HG02798 (cell line): ENCODE measurements around the gene GRIK2.

Source experiments
- ATAC-seq: cut with Tn5 transposase; IDR thresholded peaks from one replicate; pipeline ENCODE4 v1.9.1; 2021; ENCODE audit warnings: mild to moderate bottlenecking; ENCODE audit not compliant: unreplicated experiment, poor library complexity

GRIK2 gene

DNA sequence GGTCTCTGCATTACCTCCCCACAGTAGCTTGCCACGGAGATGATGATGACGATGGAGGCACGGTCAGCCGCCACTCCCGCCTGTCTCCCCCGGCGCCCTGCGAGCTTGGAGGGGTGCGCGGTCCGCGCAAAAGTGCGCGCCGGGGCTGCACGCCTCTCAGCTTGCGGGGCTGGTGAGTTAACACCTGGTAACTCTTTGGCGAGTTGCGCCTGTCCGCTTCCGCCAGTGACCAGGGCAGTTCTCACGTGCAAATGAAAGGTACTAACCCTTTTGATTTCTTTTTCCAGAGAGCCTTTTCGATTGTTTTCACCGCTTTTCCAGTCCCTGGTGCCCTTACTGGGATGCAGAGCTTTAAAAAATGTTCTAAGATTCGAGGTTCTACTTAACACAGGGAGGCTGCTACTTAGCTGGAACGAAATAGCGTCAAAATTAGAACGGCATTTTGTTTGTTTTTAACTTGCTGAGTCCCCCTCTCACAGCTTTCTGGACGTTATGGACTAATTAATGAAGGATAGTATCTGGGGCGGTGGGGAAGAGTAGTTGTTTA lies 6.2 kb downstream of the GRIK2 start:
- no peak for ATAC-seq

DNA sequence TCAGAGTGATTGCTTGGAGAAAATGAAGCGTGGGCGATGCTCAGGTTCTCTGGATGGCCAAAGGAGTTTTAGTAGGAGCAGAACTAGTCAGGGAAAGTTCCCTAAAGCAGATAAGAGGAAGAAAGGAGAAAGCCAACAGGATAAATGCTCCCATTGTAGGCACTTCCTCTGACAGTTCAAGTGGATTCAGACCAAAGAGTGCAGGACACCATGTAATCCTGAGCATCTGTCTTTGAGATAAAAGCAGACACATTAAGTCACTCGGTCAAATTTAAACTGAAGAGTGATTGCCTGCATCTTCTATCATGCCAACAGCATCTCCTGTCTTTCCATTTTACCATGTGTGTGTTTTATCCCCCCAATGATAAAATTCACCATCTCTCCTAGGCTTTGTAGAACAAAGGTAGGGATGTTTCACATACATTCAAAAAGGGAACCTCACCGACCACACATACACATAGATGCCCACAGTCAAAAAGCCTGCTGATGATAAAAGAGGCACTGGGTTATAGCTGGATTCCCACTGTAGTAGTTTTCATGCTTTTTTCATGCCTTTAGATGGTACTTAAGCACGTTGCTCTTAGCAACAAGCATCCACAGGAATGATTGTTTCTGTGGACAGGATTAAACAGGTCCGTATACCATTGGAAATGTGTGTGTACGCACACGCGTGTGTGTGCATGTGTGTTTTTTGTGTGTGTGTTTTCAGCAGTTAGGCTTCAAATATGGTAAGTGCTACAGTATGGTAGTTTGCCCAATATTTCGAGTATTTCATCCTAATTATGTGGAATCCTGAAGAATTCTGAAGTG lies 7.0 kb downstream of the GRIK2 start:
- no peak for ATAC-seq

DNA sequence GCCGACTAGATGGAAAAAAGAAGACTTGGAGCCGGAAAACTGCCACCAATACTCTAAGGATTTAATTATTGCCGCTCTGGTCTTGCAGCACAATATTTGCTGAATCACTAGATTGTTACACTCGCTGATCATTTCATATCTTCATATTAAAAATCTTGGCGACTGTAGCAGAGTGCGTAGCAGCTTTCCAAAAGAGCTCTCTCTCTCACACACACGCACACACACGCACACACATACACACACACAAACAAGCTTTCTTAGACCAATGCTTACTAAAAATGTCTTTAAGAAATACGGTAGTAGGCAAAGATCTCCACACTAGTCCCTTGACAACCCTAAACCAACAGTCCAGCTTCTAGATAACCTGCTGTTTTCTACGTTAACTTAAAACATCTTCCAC lies 7.7 kb downstream of the GRIK2 start:
- no peak for ATAC-seq

DNA sequence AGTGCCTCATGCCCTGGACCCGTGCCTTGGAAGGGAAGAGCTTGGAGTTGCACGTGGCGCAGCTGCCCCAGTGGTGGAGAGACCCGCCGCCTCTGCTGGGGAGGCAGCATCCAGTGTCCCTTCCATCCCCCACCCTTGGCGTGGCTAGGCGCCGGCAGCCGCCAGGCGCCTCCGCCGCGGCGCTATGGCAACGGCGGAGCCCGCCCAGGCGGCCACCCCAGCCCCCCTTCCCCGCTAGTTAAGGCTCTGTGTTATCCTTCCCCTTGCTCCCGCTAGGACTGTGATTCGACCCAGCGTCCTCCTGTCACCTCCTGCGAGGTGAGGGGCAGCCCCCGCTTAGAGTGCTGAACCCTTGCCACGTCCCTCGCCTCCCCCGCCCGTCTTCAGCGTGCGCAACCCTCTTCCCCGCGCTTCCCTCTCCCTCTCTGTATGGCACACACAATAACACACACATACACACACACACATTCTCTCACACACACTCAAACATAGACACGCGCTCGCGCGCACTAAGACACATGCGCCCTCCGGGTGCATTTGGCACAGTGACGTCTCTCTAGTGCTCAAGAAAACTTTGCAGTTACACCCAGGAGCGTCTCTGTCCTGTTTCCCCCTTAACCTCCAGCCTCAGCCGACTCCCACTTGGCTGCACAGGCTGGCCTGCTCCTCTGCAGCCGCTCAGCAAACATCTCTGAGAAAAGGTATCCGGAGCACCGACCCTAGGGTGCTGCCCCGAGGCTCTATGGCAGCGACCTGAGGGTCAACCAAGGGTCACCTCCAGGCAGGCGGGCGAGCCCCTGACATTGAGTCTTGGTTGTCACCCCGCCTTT lies 8.5 kb downstream of the GRIK2 start:
- no peak for ATAC-seq

DNA sequence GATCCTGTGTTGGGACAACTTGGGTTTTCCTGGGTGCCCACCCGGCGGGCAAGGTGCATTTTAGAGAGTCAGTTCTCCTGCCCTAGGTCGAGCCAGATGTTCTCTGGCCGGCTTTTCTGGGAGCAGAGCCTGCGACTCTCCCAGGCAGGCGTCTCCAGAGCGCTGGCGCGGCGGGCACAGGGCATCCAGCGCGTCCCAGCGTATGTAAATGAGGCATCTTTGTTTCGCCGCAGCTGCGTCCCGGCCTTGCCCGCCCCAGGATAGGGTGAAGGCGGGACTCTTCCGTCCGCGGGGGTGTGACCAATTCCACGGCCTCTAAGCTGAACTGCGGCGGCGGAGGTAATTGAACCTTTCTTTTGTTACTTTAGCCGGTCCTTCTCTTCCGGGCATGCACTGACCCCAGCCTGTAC lies 9.1 kb downstream of the GRIK2 start:
- ATAC-seq = no peak

DNA sequence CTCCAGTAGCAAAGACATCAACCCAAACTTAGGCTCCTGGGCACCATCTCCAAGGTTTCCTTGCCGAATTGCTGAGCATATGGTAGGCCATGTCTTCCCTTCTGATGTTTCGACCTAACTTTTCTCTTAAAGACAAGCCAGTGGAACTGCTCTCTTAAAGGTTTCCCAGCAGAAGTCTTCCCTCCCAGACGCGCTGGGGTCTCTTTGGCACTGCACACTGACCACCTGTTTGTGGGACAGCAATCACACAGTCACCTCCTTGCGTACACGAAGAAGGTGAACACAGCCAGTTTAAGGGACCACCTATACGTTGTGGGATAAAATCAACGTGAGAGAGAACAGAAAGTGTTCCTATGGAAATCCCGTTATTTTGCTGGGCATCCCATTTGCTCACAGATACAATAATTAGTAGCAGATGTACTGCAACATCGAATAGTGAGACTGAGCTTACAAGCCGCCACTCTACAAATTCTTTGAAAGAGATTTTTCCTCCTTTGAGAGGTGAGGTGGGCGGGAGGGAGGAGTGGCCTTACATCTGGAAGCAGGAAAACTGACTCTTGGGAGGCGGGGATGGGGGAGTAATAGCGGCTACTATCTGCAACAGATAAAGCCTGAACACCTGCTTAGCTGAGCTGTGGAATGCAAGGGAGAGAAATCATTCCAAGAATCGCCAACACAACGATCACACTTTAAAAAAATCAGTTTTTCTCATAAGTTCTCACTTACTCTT lies 9.9 kb downstream of the GRIK2 start:
- no peak for ATAC-seq

DNA sequence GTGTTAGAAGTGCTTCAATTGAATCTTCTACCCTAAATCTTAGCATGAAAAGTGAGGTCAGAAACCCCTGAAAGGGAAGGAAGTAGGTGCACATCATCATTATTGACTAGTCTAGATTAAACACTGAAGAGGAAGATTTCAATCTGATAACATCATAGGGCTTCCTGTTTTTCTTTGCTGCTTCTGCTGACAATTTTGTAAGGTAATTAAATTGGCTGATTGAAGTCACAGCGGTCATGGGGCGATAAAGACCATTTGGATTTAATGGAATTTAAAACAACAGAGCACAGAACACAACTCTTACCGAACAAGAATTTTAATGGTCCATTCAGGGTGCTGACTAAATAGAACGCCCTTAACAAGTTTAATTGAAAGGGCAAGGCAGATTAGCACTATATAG lies 11.3 kb downstream of the GRIK2 start:
- no peak for ATAC-seq

DNA sequence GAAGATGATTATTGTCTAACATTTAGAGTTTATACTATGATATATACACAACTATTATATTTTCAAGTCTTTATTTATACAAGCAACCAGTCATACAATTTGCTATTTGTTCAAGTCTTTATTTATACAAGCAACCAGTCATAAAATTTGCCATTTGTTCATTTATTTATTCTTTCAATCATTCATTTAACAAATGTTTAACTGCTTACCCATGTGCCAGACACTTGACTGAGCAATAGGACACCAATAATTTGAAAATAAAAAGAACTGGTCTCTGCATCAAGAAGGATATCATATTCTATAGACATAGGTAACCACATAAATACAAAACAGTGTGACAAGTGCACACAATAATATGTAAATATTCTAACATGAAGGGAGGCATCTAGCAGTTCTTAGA lies 20.3 kb downstream of the GRIK2 start:
- ATAC-seq = no peak

DNA sequence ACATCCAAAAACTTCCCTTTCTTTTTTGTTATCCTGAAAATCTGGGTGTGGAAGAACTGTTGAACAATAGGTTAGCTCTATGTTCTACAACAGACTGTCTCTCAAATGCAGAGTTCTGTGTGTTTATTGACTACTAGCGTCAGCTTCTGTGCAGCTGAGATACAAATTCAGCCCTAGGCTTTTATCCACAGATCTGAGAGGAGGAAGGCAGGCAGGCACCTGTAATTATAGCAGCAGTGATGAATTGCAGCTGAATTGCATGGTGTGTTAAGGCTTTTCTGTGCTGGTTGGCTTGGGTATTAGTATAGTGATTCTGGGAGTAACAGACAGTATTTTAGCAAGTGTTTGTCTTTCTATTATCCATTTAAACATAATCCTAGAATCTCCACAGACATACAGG lies 24.4 kb downstream of the GRIK2 start:
- no peak for ATAC-seq

DNA sequence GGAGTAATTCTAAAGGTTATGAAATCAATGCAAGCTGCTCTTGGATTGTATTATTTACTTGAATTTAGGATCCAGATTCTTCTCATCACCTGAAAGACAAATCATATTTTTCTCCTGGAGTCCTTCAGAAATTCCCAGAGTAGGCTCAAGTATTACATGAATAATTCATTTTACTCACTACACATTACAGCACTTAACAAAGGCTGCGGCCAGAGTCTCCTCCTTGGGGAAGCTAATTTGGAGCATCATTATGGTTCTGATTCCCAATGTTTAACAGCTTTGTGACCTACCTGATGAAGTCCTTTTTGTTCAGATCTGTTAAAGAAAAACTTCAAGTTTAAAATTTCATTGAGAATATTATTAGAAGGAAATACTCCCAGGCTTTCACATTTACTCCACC lies 28.7 kb downstream of the GRIK2 start:
- ATAC-seq = no peak

DNA sequence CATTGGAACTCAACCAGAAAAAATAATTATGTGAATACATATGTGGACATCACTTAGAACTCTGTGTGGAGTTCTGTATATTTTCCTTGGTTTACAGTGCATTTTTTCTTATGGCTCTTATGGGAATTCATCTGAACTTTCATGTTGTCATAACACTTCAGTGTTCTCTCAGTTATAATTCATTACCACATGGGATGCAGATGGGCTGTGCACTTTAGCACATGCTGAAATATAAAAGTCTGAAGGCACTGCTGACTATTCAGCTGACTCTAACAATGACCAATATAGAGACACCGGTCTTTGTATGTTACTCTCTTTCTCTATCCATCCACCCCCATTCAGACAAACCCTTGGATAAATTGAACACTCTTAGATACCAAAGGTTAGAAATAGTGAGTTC lies 29.3 kb downstream of the GRIK2 start:
- no peak for ATAC-seq

DNA sequence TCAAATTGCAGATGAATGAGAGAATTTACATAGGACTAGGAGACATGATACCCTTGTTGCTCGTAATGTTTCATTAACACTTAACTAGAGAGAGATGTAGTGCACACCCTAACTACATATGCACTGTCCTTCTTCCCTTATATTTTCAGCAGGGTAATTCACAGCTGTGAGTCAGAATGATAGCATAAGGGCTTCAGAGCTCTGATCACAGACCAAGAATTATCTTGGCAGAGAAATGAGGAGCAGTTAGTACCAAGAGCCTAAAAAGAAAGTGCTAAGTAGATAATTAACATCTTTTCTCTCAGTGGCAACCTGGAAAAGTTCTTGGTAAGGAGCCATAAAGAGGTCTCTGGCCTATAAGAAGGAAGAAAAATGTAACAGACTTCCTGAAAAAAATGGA lies 35.8 kb downstream of the GRIK2 start:
- ATAC-seq = no peak

DNA sequence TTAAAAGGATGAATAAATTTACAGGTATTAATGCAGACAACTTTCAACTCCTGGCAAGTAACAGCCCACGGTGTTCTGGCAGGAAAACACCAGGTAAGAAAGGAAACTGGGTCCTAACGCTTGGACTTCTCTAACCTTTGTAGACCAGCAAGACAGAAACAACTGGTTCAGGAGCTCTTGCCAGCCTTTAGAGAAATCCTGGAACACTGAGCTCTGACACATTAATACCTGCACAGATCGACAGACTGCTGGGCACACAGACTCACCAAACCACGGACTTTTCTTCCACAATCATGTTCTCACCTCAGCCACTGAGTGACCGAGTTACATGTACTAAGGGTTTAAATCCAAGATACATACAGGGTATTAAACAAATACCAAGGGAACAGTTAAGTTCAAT lies 36.3 kb downstream of the GRIK2 start:
- ATAC-seq = no peak

DNA sequence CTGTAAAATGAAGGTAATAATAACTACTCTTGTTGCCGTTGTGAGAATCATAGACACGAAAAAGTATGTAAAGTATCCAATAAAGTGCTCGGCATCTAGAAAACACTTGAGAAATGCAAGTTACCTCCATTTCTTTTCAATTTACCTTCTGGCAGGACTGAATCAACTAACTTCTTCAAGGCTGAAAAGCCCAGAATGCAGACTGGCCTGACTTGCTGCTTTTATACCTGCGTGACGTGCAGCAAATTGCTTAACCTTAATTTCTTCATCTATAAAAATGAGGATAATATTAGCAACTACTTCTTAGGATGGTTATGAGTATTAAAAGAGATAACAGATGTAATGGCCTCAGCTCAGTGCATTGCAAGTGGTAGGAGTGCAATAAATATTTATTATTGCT lies 39.6 kb downstream of the GRIK2 start:
- no peak for ATAC-seq

DNA sequence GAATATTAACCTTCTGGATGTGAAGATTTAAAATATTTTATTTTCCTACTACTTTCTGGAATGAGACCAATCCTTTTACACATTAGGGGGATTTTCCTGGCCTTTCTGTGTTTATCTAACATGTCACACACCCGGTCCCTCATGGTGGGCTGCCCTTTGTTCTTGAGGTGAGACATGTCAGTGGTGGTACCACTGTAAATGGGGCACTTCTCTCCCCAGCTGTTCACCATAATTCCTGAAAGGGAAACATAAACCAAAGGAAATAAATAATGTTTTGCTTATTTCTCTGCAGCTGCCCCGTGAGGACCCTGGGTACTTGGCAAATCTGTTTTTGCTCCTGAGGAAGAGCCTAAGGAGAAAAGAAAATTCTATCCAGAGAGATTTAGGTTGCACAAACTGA lies 41.1 kb downstream of the GRIK2 start:
- ATAC-seq = no peak

DNA sequence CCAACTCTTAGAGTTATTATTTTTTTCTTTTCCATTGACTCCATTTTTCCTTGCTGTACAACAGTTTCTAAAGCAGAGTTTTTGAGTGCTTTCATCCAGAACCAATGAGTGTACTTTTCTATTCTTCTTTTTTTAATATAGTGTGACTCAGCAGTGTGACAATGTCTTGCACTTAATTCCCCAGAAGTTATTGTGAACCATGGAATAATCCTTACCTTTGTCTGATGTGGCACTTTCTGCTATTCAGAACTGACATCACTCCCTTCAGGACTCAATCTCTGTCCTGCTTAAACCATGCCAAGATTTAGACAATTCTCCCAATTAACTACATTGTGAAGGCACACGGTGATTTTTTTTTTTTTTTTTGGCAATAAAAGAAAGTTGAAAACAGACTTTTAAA lies 41.5 kb downstream of the GRIK2 start:
- ATAC-seq = no peak

DNA sequence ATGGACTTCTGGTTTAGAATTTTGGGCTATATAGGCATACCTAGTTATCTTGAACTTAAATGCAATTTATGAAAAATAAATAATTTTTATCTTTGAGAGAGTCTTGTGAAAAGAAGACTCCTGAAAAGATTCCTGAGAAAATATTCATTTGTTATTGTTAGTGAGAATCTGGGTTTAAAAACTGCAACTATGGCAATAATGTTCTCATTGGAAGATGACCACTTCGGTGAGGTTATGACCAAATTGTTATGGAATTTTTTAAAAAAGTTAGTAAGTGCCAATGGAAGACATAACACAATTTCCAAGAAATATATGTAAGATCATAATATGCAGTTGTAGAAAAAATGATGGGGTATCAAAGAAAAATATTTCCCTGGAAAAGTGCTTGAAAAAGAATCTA lies 46.3 kb downstream of the GRIK2 start:
- ATAC-seq = no peak

DNA sequence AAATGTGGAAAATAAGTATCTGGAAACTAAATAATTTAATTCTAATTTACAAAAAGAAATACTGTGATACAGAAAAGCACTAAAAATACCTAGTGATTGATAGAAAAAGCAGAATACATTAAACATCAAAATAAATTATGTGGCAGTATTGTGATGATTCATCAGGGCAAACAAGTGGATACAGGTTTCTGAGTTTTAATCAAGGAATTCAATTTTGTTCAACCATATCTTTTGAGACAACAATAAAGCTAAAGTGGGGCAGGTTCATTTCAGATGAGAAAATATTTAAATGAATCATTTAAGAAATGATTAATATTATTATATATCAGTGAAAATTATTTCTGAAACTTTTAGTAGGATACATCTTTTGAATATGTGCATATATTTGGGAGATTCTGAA lies 49.8 kb downstream of the GRIK2 start:
- no peak for ATAC-seq

DNA sequence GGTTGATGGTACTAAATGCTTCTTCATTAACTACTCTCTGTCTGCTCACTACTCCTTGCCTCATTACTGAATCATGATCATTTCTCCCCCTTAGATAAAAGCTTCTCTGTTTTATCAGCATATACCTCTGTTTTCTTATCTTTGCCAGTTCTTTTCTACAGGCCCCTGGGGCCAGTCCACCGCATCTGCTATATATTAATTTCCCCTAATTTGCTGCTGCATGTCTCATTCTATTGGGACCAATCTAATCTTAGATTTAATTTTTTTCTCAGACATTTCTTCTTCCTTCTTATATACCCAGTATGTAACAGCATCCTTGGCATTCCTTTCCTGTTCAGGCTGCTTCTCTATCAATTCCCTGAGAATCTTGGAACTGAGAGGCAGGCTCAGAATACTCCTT lies 51.2 kb downstream of the GRIK2 start:
- no peak for ATAC-seq

DNA sequence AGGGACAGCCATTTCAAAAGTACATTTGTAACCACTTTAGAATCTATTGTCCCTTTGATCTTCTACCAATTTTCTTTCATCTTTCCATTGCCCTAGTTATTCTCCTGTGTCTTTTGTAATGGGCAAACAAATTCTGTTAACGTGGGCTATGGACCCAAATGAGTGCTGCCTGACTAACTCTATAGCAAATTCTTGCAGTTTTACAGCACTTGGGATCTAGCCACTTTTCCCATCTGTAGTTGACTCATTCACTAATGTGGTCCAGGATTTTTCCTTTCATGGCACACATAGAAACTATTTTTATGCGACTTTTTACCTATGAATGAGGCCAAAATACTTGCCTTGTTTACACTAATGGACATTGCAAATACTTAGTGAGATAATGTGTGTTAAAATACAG lies 52.0 kb downstream of the GRIK2 start:
- ATAC-seq = no peak

DNA sequence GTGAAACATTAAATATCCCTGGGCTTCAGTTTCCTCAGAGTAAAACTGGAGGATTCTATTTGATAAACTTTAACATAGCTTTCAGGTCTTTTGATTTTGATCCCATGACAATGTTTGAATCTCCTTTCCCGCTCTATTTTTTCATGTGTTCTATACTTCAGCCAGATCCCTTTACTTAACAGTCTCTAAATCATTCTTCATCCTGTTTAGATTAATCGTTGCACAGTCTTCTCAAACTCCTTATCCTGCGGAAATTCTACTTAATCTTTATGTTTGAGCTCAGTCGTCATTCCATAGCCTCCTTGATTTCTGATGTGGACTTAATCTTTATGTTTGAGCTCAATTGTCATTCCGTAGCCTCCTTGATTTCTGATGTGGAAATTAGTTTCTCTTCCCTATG lies 57.4 kb downstream of the GRIK2 start:
- no peak for ATAC-seq
